ENCODE measurements around the gene PTPN14. TPM values are rescaled to one million over a fixed set of nuclear protein-coding genes. Genes with fewer than 3 reads are reported as not detected.

PTPN14 gene
- total RNA-seq, 2 experiments from 2014 or later: 0.92 to 1.3 TPM

DNA sequence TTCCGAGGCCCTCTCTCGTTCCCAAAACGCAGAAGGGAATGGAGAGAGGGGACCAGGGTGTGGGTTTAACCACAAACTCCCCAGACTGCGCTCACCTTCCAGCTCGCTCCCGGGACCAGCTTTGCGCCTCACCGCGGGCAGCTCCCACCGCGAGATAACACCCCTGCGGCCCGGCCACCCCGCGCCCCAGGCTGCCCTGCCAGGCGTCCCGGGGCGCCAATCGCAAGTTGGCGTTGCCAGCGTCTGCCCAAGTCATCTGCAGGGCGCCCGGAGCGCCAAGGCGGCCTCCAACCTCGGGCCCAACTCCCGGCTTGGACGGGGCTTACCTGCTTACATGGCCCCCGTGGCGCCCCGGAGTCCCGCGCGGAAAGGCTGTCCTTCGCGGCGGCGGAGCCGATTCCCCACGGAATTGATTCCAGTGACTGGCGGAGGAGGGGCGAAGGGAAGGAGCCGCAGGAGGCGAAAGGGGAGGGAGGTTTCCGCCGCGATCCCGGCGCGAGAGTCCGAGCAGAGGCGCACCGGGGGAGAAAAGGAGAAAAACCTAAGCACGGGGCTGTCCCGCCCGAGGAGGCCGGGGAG is 456 bp downstream of the PTPN14 start:
- H3K36me3 Mint-ChIP-seq: no peaks in the 10 kb centered on the region
- H3K4me1 Mint-ChIP-seq: peaks cover 3% of the 10 kb centered on the region
- no peaks in the 10 kb centered on the region for H3K9me3 Mint-ChIP-seq
- peak overlapping the region; percentile 78 for H3K4me3 Mint-ChIP-seq
- DNase-seq: peak; percentile 13
- no peak overlapping the region for H3K27ac Mint-ChIP-seq
- peaks cover 58% of the 10 kb centered on the region for H3K27me3 Mint-ChIP-seq

DNA sequence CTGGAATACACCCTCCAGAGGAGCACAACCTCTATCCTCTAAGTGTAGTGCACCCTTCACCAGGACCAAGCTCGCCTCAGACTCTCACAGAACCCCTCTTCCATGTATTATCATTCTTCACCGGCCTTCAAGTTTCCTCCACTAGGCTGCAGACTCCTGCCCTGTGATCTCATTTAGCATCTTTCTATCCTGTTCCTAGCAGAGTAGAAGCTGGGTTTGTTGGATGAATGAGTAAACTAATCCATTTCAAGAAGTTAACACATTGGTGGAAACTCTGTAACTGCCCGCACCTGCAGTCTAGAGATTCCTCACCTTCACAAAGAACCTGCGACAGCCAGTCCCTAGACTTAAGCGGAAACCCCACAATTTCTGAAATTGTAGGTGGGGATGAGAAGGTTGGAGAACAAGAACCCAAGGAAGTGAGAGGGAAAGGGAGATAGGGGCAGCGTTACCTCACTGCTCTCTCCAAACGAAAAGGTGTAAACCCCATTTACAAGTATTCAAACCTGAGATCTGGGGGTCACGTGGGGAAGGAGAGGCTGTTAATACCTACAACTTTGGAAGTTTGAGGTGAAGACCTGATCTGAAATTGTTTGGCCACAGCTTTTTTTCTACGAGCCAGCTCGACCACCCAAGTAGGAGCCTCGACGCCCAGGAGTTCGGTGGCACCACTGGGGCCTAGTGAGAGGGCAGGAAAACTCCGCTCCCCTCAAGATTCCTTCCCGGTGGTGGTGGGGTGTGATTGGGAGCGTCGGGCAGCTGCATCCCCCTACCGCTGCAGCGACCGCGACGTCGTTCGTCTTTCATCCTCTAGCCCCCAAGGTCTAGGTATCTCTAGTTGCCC is 1.2 kb downstream of the PTPN14 start:
- Mint-ChIP-seq H3K36me3 (no peaks in the 10 kb centered on the region), H3K27ac (no peak overlapping the region), H3K4me1 (peaks cover 3% of the 10 kb centered on the region), H3K9me3 (no peaks in the 10 kb centered on the region), H3K27me3 (peaks cover 58% of the 10 kb centered on the region), H3K4me3 (peak overlapping the region; percentile 34)
- DNase-seq: no peak

DNA sequence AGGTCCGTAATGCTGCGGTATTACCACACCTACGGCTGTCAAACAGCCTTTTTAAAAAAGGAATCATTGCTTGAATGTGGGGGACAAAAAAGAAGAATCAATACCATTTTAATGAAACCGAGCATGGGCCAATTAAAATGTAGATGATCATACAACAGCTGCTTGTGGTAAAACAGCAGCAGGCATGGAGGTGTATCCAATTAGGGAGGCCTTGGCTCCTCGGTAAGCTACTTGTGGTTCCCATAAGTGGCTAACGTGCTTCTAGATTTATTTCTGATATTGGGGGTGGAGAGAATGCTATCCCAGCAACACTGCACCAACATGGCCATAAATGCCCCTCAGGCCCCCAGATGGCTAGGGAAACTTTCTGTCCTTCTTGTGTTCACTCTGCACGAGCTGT is 1.8 kb downstream of the PTPN14 start:
- H3K9me3 Mint-ChIP-seq: no peaks in the 10 kb centered on the region
- no peak overlapping the region for H3K4me3 Mint-ChIP-seq
- H3K36me3 Mint-ChIP-seq: no peaks in the 10 kb centered on the region
- H3K27ac Mint-ChIP-seq: no peak overlapping the region
- H3K4me1 Mint-ChIP-seq: peaks cover 3% of the 10 kb centered on the region
- no peak for DNase-seq
- peaks cover 58% of the 10 kb centered on the region for H3K27me3 Mint-ChIP-seq

- Mint-ChIP-seq H3K27ac (no peak overlapping the region), H3K9me3 (no peaks in the 10 kb centered on the region), H3K36me3 (no peaks in the 10 kb centered on the region), H3K4me3 (no peak overlapping the region), H3K27me3 (peaks cover 59% of the 10 kb centered on the region), H3K4me1 (peaks cover 3% of the 10 kb centered on the region)
- DNase-seq: no peak
Measured at GRCh38 chr1:214548988-214549387, 2.4 kb downstream of the PTPN14 start.

- Mint-ChIP-seq H3K27me3 (peaks cover 61% of the 10 kb centered on the region), H3K27ac (no peak overlapping the region), H3K9me3 (no peaks in the 10 kb centered on the region), H3K36me3 (no peaks in the 10 kb centered on the region), H3K4me3 (no peak overlapping the region), H3K4me1 (peaks cover 3% of the 10 kb centered on the region)
- DNase-seq: no peak
Measured at GRCh38 chr1:214548271-214548670, 3.1 kb downstream of the PTPN14 start.

DNA sequence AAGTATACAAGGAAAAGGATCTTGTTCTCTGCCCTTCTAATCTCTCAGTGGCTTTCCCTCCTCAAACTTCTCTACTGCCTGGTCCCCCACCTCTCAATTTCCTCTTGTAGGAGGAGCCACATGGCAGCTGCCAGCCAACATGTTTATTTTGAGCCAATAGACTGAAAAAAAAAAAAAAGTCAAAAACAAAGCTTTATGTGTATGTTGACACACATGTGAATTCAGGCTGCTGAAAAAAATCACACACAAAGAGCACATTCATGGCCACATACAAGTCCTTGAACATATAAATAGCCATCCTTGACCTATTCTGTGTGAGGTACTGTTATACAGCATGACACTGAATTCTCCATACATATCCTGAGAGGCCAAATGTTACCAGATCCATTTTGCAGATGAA is 3.7 kb downstream of the PTPN14 start:
- Mint-ChIP-seq H3K4me1 (peaks cover 3% of the 10 kb centered on the region), H3K36me3 (no peaks in the 10 kb centered on the region), H3K27me3 (peaks cover 60% of the 10 kb centered on the region), H3K9me3 (no peaks in the 10 kb centered on the region), H3K27ac (no peak overlapping the region), H3K4me3 (no peak overlapping the region)
- DNase-seq: no peak

GRCh38 chr1:214546886-214547641 is 4.3 kb downstream of the PTPN14 start:
- H3K9me3 Mint-ChIP-seq: no peaks in the 10 kb centered on the region
- H3K4me1 Mint-ChIP-seq: peaks cover 3% of the 10 kb centered on the region
- peaks cover 53% of the 10 kb centered on the region for H3K27me3 Mint-ChIP-seq
- H3K4me3 Mint-ChIP-seq: no peak overlapping the region
- no peaks in the 10 kb centered on the region for H3K36me3 Mint-ChIP-seq
- H3K27ac Mint-ChIP-seq: no peak overlapping the region
- DNase-seq: no peak

GRCh38 chr1:214546084-214546483 is 5.3 kb downstream of the PTPN14 start:
- H3K27ac Mint-ChIP-seq: no peak overlapping the region
- H3K4me3 Mint-ChIP-seq: no peak overlapping the region
- H3K4me1 Mint-ChIP-seq: no peaks in the 10 kb centered on the region
- no peaks in the 10 kb centered on the region for H3K36me3 Mint-ChIP-seq
- no peak for DNase-seq
- no peaks in the 10 kb centered on the region for H3K9me3 Mint-ChIP-seq
- peaks cover 43% of the 10 kb centered on the region for H3K27me3 Mint-ChIP-seq

- peaks cover 36% of the 10 kb centered on the region for H3K27me3 Mint-ChIP-seq
- H3K27ac Mint-ChIP-seq: no peak overlapping the region
- DNase-seq: no peak
- no peaks in the 10 kb centered on the region for H3K4me1 Mint-ChIP-seq
- no peaks in the 10 kb centered on the region for H3K9me3 Mint-ChIP-seq
- H3K4me3 Mint-ChIP-seq: no peak overlapping the region
- H3K36me3 Mint-ChIP-seq: no peaks in the 10 kb centered on the region
Measured at GRCh38 chr1:214545293-214545692, 6.1 kb downstream of the PTPN14 start.

- H3K9me3 Mint-ChIP-seq: no peaks in the 10 kb centered on the region
- DNase-seq: no peak
- H3K27ac Mint-ChIP-seq: no peak overlapping the region
- H3K4me3 Mint-ChIP-seq: no peak overlapping the region
- no peaks in the 10 kb centered on the region for H3K4me1 Mint-ChIP-seq
- H3K27me3 Mint-ChIP-seq: peaks cover 31% of the 10 kb centered on the region
- no peaks in the 10 kb centered on the region for H3K36me3 Mint-ChIP-seq
Measured at GRCh38 chr1:214544791-214545190, 6.6 kb downstream of the PTPN14 start.

DNA sequence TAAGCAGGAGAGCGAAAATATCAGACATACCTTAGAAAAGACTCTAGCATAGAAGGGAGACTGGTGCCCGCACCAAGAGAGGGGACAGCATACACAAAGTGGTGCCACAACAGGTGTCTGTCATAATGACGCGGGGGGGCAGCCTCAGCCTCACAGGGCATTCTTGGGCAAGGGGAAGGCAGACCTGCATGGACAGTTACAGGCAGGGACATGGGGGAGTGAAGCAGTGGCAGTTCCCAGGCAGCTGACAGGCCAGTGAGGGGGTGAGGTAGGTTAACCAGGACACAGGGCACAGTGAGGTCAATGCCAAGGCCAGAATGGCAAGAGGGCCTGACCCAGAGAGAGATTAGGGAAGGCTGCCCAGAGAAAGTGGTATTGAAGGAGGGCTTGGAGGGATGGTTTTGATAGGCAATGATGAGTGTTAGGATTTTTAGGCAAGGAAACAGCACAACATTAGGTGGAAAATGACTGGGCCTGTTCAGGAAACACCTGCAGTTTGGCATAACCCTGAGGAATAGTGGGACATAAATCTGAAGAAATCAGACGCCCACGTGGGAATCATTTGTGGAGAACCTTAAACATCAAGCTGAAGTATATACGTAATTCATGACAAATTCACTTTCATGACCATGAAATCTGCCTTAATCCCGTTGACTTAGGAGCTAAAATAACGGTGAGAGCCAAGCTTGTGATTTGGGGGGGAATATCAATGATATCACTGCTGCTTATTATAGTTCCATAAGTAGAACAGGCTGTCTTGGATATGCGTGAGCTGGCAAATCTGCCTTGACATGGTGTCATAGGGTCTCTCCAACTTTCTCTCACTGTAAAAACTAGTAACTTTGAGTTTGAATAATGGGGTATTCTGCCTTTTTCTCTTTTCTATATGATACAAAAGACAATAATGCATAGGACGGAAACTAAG is 8.9 kb downstream of the PTPN14 start:
- Mint-ChIP-seq H3K9me3 (no peaks in the 10 kb centered on the region), H3K4me1 (no peaks in the 10 kb centered on the region), H3K36me3 (no peaks in the 10 kb centered on the region), H3K4me3 (no peak overlapping the region), H3K27ac (no peak overlapping the region), H3K27me3 (peaks cover 11% of the 10 kb centered on the region)
- no peak for DNase-seq

GRCh38 chr1:214541693-214542092 is 9.7 kb downstream of the PTPN14 start:
- DNase-seq: no peak
- Mint-ChIP-seq H3K27ac (no peak overlapping the region), H3K4me3 (no peak overlapping the region), H3K27me3 (peaks cover 11% of the 10 kb centered on the region), H3K36me3 (no peaks in the 10 kb centered on the region), H3K9me3 (no peaks in the 10 kb centered on the region), H3K4me1 (no peaks in the 10 kb centered on the region)

GRCh38 chr1:214541206-214541605 is 10.2 kb downstream of the PTPN14 start:
- Mint-ChIP-seq H3K27ac (no peak overlapping the region), H3K27me3 (peaks cover 11% of the 10 kb centered on the region), H3K4me3 (no peak overlapping the region), H3K4me1 (no peaks in the 10 kb centered on the region), H3K36me3 (no peaks in the 10 kb centered on the region), H3K9me3 (no peaks in the 10 kb centered on the region)
- no peak for DNase-seq

GRCh38 chr1:214540324-214540723 is 11.1 kb downstream of the PTPN14 start:
- Mint-ChIP-seq H3K27ac (no peak overlapping the region), H3K27me3 (peaks cover 11% of the 10 kb centered on the region), H3K4me3 (no peak overlapping the region), H3K36me3 (no peaks in the 10 kb centered on the region), H3K4me1 (no peaks in the 10 kb centered on the region), H3K9me3 (no peaks in the 10 kb centered on the region)
- DNase-seq: no peak
